ENCODE data around the gene TMEM225B. TPM values are rescaled to one million over a fixed set of nuclear protein-coding genes. Genes with fewer than 3 reads are reported as not detected.
"Not testable (repeated sequence)": the region's sequence is repeated elsewhere in the genome, so short reads cannot be mapped to it uniquely, and the experiment has no call there.

TMEM225B gene
- total RNA-seq, 1 donor from 2014 or later = 0.13 TPM

DNA sequence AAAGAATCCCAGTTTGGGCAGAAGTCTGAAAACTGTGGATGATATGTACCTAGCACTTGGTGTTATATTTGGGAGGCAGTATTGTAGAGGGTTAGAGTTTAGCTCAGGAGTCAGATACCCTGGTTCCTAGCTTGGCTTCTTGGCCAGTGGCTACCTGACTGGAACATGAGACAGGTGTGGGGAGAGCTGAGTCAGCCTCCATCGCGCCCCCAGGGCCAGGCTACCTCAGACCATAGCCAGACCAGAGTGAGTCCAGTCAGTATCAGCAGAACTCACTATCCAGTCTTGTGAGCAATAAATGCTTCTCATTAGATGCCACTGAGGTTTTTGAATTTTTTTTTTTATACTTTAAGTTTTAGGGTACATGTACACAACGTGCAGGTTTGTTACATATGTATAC, 55.7 kb downstream of the TMEM225B start:
- no peak for DNase-seq (ENCODE audit: low read depth in 2 of 2)

DNA sequence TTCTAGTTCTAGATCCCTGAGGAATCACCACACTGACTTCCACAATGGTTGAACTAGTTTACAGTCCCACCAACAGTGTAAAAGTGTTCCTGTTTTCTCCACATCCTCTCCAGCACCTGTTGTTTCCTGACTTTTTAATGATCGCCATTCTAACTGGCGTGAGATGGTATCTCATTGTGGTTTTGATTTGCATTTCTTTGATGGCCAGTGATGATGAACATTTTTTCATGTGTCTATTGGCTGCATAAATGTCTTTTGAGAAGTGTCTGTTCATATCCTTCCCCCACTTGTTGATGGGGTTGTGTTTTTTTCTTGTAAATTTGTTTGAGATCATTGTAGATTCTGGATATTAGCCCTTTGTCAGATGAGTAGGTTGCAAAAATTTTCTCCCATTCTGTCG, 56.6 kb downstream of the TMEM225B start:
- not testable (repeated sequence) for DNase-seq (ENCODE audit: low read depth in 2 of 2)

DNA sequence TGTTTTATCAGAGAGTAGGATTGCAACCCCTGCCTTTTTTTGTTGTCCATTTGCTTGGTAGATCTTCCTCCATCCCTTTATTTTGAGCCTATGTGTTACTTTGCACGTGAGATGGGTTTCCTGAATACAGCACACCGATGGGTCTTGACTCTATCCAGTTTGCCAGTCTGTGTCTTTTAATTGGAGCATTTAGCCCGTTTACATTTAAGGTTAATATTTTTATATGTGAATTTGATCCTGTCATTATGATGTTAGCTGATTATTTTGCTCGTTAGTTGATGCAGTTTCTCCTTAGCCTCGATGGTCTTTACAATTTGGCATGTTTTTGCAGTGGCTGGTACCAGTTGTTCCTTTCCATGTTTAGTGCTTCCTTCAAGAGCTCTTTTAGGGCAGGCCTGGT, 59.8 kb downstream of the TMEM225B start:
- not testable (repeated sequence) for DNase-seq (ENCODE audit: low read depth in 2 of 2)

Other genes with a start within 250 kb of the TMEM225B start
- 477 and 516 TPM in 2 replicates for gene ARPC1B, start 223.5 kb upstream of the TMEM225B start, total RNA-seq
- 15.3 and 20.1 TPM in 2 replicates for gene PDAP1, start 189.7 kb upstream of the TMEM225B start, total RNA-seq
- gene BUD31, start 189.3 kb upstream of the TMEM225B start, total RNA-seq = 53.4 and 75.5 TPM in 2 replicates
- gene PTCD1, start 159.5 kb upstream of the TMEM225B start, total RNA-seq = 3.7 and 5.3 TPM in 2 replicates
- 22.0 and 26.7 TPM in 2 replicates for gene CPSF4, start 159.3 kb upstream of the TMEM225B start, total RNA-seq
- gene ATP5MF, start 132.1 kb upstream of the TMEM225B start, total RNA-seq = 206 and 350 TPM in 2 replicates
- gene ZNF789, start 125.4 kb upstream of the TMEM225B start, total RNA-seq = 4.3 and 4.7 TPM in 2 replicates
- gene ZNF394, start 98.0 kb upstream of the TMEM225B start, total RNA-seq = 19.4 and 24.1 TPM in 2 replicates
- gene ZKSCAN5, start 93.6 kb upstream of the TMEM225B start, total RNA-seq = 7.2 and 8.0 TPM in 2 replicates
- 3.7 and 4.7 TPM in 2 replicates for gene FAM200A, start 46.2 kb upstream of the TMEM225B start, total RNA-seq
- gene ZNF655, start 39.6 kb upstream of the TMEM225B start, total RNA-seq = 4.0 and 8.5 TPM in 2 replicates
- 9.4 and 12.3 TPM in 2 replicates for gene ZSCAN25, start 18.7 kb downstream of the TMEM225B start, total RNA-seq
- gene CYP3A5, start 81.7 kb downstream of the TMEM225B start, total RNA-seq = not detected in 2 replicates
- not detected in 2 replicates for gene CYP3A7, start 136.9 kb downstream of the TMEM225B start, total RNA-seq
- not detected in 2 replicates for gene CYP3A4, start 185.9 kb downstream of the TMEM225B start, total RNA-seq
- not detected in 2 replicates for gene CYP3A43, start 229.7 kb downstream of the TMEM225B start, total RNA-seq

Data from dermis microvascular lymphatic vessel endothelial cell (primary cell).